Gastrocnemius medialis (tissue), 4 donors: ENCODE data around the gene ATP6V0D1.

ENCODE experiments used
- CTCF ChIP-seq, 5 experiments: fragments of 450-650 bp in 3 of 5; fragments of 200-600 bp in 2 of 5; sonication (generic) in 2 of 5; IDR thresholded peaks in 4 of 5; conservative IDR thresholded peaks in 1 of 5; 1 replicate in 4 of 5; 2 replicates in 1 of 5; pipeline ENCODE4 v1.5.1; 2016 to 2019; ENCODE audit warnings: antibody characterized with exemption in 5 of 5, mild to moderate bottlenecking in 3 of 5, moderate library complexity in 3 of 5
- POLR2A ChIP-seq, 2 donors: fragments of 450-650 bp; IDR thresholded peaks; one replicate each; pipeline ENCODE4 v1.6.1; 2017; ENCODE audit warnings: antibody characterized with exemption in 2 of 2, mild to moderate bottlenecking in 2 of 2, moderate library complexity in 2 of 2

- no peak for TF ChIP-seq CTCF (IDR thresholded peaks at IDR 0.05 in 4 of 5, conservative IDR thresholded peaks at IDR 0.05 in 1 of 5)
- no peak for TF ChIP-seq POLR2A (IDR thresholded peaks at IDR 0.05)
Measured at GRCh38 chr16:67471758-67472384, 9.1 kb downstream of the ATP6V0D1 start.
